NAMALWA (cell line): ENCODE measurements around the gene TANGO2.

Experiments used
- DNase-seq: peaks from one replicate; pipeline ENCODE4 v3.0.0-alpha.2; 2015; ENCODE audit warnings: low spot score

Gene TANGO2

DNA sequence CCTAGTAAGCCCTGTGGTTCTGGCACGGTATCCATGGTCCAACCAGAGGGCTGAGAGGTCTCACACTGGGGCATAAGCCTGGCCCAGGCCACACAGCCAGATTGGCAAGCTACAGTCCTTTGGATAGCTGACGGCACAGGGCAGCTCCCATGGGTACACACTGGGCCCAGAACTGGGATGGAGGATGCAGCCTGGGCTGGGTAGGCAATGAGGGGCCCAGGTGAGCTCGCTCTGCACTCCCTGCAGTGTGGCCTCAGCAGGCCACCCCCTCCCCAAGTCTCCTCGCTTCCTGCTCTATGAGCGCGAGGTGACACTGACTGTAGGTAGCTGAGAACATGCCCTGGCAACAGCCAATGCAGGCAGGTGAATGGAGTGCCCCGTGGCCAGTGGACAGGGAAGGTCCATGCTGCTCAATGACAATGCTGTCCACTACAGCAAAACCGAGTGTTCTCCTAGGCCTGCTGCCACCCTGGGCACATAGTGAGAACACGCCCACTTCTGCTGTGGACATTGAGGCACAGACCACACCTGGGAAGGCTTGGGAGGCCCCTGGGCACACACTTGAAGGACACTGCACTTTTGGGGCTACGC is 8.1 kb upstream of the TANGO2 start:
- DNase-seq: no peak

DNA sequence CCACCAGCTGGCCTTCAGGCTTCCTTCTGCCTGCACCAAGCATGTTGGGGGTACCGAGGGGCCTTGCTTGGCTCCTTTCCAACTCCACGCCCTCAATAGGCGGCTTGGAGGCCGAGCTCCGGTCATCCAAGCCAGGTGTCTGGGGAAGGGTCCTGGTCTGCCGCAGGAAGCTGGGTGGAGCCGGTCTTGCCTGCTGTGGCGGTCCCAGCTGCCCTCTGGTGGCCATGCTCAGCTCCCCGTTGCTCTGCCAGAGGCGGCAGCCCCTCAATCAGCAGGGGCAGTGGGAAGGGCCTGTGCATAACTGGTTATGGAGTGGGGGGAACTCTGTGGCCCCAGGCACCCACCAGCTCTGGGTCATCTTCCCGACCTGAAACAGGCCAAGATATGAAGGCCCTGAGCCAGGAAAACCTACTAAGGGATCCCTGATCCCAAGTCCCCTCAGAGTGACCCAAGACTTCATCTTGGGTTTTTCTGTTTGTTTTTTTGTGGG is 7.5 kb upstream of the TANGO2 start:
- peak; percentile 51 for DNase-seq

DNA sequence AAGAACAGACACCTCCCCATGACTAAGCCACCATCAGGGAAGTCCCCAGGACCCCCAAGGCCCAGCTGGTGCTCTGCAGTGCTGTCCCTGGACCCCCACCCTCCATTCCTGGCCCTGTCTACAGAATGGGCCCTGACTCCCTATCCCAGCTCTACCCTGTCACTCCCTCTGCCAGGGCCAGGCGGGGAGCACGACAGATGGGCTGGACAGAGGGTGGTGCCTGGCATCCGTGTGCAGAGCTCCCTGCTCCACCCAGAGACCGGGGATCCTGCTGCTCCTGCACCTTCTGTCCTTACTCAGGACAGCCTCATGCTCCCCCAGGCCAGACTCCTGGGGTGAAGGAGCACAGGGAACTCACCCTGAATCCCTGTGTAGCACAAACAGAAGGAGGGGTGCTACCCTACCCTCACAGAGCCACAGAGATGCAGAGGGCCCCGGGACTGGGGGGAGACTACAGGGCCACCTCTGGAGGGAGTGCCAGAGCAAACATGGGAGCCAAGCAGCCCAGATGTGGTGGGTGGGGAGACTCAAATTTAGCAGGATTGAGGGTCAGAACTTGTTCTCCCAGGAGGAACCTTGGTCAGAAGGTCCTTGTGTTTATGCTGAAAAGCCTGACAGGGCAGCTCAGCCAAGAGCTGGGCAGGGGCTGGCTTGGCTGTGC is 6.3 kb upstream of the TANGO2 start:
- no peak for DNase-seq

DNA sequence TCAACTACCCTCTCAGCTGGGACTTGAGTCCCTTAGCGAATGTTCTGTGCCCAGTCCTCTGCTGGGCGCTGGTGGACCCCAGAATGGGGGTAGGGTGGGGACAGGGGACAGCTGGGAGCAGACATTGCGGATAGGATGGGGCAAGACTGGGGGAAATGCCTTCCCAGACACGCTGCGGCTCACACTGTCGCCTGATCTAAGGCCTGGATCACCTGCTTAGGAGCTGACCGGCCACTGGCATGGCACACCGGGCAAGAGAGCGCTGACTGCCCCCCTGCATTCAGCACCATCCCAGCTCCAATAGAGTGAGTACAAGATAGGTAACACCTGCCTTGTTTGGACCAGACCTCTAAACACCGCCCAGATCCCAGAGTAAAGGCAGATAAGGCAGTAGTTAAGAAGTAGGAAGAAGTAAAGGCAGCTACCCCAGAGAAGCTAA is 5.7 kb upstream of the TANGO2 start:
- DNase-seq: no peak

DNA sequence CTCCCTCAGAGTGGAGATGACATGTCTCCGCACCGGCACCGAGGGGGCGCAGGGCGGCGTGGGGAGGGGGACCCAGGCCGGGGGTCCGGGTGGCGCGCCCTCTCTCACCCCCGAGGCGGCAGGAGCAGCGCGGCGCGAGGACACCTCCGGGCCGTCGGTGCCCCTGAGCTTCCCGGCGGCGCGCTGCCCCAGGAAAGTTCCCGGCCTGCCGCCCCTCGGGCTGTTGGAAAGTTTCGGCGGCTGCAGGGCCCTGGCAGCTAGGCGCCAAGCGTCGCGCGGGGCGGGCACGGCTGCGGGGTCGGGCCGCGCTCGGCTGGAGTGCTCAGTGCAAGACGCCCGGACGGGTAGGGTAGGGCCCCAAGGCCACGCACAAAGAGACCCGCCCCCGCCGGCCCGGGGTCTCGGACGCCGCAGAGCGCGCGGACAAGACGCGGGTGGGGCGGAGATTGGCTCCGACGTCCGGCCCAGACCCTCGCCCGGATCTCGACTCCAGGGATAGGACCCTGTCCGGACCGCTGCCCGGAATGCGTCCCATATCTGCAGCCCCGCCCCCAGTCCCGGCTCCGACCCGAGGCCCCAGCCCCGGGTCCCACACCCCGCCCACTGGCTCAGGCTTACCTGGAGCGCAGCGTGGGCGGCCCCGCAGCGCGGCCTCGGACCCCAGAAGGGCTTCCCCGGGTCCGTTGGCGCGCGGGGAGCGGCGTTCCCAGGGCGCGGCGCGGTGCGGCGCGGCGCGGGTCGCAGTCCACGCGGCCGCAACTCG is 4.8 kb upstream of the TANGO2 start:
- DNase-seq: no peak

DNA sequence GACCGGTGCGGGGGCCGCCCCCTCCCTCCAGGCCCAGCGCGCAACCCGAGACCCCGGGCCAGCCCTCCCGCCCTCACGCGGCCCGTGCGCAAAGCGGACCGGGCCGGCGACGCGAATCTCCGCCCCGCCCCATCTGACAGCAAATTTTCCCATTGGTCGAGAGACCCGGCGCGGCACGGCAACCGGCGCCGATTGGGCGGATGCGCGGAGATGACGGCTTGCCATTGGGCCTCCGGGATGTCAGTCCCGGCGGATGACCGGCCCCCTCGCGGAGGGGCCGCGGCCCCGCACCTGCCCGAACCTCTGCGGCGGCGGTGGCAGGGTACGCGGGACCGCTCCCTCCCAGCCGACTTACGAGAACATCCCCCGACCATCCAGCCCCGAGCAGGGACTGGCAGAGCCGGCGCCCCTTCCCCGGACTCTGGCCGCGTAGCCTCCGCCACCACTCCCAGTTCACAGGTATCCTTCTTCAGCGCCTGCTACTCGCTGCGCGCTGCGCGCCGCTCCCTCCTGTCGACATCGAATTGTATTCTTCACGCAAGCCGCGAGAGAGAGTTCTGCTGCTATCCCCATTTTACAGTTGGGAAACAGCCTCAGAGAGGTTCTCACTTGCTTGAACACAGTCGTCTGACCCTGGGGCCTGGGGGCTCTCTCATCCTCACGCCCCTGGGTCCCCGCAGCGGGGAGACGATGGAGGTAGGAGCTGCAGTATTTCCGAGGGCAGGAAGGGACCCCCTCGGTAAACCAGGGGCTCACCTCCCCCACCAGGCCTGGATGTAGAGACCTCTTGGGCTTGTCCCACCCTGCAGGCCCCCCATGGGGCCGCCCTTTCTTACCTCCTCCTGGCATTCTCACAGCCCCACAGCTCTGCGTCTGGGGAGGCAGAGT is 3.9 kb upstream of the TANGO2 start, which contains the start of gene ARVCF:
TSS of gene ARVCF (minus strand) at position 90 of the 888 bp plus-strand sequence. CDS start 26,029 bp downstream, outside the sequence.
- peak; percentile 85 for DNase-seq

DNA sequence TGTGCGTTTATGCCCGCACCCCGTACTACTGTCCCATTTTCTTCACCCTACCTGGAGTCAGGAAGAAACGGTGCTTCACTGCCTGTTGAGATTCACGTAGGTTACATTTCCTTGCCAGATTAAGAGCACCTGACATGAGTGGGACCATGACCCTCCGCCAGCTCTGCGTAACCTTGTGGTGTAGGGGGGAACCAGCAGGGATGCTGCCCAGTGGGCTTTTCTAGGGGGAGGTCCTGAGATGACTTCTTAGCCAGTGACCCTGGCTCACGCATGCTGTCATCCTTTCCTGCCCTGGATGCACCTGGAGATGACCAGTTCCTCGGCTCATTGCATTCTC is 3.3 kb upstream of the TANGO2 start:
- no peak for DNase-seq

DNA sequence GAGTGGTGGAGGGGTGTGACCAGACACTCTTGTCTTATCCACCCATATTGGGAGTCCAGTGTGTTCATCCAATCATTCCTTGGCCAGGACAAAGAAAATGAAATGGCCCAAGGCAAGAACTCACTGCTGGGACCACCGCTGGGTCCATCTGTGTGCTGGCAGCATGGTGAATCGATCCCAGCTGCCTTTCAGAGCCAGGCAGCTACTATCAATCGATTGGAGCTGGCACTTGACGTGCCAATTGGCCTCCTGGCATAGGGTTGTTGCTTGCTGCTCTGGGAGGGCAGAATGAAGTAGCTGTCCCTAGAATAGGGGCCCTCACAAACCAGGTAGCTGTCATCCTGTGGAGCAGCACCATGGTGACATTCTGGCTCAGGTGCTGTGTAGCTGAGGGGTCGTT is 2.9 kb upstream of the TANGO2 start:
- no peak for DNase-seq

DNA sequence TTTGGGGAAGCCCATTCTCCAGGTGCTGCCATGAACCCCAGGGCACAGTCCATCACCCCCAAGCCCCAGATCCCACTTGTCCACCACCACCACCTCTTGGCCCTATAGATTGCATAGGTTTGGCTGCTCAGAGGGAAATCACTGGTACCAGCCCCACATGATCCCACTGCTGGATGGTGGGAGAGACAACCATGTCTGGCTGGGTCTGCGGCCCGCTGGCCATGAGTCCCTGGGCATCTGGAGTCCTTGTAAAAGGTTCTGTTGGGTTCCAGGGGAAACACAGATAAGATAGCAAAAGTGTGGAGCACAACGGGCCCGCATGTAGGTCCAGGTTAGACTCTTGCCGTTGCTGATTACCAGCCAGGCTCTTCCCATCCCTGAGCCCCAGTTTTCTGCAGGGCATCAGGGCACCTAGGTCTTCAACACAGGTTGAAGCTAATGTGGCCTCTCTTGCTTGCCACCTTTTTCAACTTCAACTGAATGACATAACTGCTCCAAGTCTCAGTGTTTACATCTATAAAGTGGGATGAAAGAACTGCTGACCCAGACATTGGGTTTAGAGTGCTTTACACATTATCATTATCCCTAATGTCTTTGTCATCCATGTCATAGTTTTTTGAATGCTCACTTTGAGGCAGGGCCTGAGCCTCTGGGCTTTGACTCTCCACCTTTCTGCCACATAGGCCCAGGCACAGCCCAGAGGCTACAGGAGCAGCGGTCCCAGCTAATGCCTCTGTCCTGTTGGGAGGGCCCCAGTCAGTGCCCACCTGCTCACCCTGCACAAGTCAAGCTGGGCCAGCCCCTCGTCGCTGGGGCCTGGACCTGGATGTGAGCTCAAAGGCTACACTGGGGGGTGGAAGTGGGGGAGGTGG is 1.0 kb upstream of the TANGO2 start:
- no peak for DNase-seq

DNA sequence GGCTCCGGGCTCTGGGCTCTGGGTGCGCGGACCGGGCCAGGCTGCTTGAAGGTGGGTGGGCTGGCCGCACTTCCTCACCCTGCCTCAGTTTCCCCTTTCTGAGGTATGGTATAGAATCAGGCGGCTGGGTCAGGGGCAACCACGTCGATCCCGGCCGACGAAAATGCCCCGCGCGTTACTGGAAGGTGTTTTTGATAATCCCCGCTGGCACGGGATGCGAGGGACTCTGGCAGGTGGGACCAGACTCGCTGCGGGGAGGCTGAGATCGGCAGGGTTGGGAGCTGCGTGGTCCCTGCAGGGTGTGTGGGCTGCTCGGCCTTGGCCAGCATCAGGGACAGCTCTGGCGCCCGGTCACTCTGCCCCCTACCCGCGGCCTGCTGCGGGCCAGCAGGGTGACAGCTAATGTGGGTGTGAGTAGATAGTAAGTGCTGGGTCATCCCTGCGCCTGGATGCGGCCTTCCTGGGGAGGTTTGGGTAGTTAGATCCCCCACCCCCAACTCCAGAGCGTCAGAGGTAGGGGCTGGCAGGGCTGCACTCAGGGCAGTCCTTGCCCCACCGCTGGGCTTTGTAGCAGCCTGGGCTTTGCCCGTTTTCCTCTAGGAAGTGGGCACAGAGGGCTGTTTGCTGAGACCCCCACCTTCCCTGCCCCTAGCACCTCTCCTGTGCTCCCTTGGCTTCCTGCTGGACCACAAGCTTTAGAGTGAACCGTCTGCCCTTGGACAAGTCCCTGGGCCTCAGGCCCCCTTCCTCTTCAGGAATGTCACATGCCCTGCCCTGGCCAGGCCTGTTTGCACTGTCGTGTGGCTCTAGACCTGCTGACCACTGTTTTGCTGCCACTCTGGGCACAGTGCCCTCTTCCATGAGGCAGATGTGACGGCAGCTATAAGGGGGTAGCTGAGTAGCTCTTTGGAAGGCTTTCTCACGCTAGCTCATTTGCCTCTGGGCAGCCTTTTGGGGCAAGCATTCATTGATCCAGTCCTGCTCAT is 579 bp downstream of the TANGO2 start:
- no peak for DNase-seq

DNA sequence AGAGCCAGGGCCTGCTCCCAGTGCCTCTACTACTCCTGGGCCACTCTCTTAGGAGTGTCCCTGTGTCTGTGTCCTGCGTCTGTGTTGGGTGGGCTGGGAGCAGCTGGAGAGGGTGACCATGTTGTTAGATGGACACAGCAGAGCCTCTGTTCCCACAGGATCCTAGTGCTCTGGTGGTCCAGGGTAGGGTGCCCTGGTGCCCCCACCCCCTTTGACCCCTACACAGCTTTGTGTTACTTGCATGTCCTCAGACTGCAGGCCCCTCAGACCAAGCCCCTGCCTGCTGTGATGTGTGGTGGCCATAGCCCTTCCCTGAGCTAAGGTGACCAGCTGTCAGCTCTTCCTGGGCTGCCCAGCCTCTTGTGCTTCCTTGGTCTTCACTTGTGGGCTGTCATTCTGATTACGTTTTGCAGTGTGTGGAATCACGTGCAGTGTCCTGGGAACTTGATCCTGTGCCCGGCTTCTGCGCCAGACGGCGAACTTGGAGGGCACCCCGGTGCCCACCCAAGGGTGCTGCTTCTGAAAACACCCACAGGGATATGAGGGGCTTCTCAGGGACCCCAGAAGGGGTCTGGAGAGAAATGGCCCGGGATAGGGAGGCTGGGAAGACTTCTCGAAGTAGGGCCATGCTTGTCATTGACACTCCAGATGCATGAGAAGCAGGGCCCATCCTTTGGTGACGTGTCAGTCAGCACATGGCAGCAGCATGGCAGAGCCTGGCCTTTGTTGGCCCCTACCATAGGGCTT is 1.5 kb downstream of the TANGO2 start:
- no peak for DNase-seq

DNA sequence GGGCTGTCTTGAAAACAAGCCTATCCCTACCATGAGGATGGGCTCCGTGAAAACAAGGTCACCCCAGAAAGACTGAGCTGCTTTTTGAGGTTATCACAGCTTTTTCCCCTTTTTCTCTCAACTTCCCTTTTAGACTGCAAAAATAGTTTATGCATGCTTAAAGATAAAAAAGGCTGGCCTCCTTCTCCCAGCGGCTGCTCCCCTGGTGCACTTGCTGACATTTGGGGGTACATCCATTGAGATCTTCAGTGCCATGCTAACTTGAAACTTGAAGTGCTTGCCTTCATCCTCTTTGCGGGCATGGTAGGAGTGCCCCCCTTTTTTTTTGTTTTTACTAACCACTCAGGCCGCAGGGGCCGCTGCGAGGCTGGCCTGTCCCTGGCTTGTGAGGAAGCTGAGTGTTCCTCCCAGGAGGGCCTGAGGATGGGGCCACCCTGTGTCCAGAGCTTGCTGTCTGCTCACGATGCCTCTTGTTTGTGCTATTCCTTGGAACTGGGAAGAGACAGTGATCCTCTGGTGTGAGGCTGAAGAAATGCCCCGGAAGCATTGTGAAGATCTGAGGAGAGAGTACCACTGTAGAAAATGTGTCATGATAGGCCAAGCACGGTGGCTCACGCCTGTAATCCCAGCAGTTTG is 2.2 kb downstream of the TANGO2 start:
- no peak for DNase-seq

DNA sequence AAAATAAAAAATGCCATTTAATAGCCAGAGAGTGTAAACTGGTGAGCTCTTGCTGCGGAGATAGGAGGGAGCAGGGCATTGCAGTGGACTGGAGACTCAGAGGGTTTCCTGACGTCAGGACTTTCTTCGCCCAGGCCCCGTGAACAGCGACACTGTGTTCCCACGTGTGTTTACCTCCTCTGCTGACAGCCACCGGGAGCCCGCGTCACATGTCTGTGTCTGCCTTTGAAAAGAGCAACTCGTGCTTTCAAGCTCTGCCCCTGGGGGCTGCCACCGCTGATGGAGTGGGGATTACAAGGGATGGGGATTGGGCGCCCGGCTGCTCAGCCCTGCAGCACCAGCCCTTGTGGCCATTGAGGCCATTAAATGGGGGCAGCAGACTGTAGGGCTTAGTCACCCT is 3.3 kb downstream of the TANGO2 start:
- no peak for DNase-seq

DNA sequence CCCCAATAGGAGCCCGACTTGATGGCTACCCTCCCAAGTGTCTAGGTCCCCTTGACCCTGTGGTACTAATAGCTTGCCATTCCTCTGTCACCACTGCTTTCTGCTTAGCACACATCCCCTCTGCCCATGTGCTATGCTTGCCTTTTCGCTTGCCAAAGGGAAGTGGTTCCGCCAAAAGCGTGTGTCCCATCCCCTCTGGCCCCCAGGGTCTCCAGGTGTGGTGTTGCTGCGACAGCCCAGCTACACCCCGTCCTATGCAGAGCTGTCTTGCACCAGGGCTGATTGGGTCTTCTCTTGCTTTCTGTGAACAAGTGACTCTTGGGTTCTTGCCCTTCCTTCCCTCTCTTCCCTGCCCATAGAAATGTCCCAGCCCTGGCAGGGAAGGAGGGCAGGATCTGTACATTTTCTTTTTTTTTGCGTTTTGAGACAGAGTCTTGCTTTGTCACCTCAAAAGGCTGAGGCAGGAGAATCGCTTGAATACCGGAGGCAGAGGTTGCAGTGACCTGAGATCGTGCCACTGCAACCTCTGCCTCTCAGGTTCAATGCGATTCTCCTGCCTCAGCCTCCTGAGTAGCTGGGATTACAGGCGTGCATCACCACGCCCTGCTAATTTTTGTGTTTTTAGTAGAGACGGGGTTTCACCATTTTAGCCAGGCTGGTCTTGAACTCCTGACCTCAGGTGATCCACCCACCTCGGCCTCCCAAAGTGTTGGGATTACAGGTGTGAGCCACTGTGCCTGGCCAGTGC is 3.9 kb downstream of the TANGO2 start:
- DNase-seq: no peak

DNA sequence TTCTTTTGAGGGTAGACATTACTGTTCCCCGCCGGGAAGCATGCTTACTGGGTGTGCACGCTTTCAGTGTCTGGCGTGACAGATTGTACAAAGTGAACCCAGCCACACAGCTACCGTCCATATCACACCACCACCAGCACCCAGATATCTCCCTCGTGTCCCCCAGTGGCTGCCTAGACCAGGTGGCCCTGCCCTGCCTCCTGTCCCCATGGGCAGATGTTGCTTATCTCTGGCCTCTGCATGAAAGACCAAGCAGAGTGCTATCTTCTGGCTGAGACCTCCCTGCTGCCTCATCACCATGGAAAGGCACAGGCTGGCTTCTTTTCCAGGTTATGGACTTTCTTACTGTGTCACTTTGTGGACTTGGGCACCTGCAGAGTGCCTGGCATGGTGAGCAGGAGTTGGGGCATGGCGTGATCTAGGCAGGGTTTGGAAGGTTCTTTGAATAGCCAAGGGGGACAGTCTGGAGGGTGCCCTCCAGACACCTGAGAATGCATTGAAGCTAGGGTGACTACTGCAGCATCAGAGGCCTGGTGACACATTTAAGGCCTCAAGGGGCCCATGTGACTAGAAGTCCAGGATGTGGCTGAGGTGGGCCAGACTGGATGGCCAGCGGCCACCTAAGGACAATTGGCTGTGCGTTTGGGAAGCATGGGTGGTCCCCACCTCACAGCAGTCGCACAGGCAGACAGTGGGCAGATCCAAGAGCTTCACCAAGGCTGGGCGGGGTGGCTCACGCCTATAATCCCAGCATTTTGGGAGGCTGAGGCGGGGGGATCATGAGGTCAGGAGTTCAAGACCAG is 4.7 kb downstream of the TANGO2 start:
- no peak for DNase-seq

DNA sequence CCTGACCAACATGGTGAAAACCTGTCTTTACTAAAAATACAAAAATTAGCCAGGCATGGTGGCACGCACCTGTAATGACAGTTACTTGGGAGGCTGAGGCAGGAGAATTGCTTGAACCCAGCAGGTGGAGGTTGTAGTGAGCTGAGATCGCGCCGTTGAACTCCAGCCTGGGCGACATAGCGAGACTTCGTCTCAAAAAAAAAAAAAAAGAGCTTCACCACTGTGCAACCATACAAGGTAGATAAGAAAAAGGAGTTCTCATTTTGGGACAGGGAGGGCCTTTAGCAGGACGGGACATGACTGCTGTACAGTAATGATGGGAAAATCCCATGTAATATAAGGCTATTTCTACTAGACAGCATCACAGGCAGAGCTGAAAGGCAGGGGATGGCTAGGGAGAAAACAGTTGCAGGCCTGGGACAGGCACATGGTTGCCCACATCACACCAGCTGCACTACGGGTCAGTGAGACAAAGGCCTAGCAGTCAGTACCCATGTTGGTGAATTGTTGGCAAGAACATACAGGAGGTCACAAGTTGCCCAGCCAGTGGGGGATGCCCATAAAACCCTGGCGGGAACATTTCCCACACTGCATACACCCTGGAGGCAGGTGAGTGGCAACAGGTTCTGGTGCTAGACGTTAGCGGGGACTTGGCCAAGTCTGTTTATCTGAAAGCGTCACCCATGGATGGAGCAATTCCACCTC is 5.4 kb downstream of the TANGO2 start:
- DNase-seq: no peak
